ENCODE measurements around the gene TTYH2.
"Not testable (repeated sequence)": the region's sequence is repeated elsewhere in the genome, so short reads cannot be mapped to it uniquely, and the experiment has no call there.

Gene TTYH2

GRCh38 chr17:74240618-74241205, 27.3 kb downstream of the TTYH2 start:
- no peak for DNase-seq

- DNase-seq, result no peak
These were observed 28.1 kb downstream of the TTYH2 start for GRCh38 chr17:74241431-74241830.

GRCh38 chr17:74241847-74242246, 28.5 kb downstream of the TTYH2 start:
- no peak for DNase-seq

- no peak for DNase-seq
These were observed 29.8 kb downstream of the TTYH2 start for GRCh38 chr17:74243013-74243755.

GRCh38 chr17:74244128-74244527, 30.8 kb downstream of the TTYH2 start:
- no peak for DNase-seq

GRCh38 chr17:74244548-74244947, 31.2 kb downstream of the TTYH2 start:
- no peak for DNase-seq

- no peak for DNase-seq
These were observed 31.9 kb downstream of the TTYH2 start for GRCh38 chr17:74245145-74245831.

GRCh38 chr17:74245871-74246270, 32.5 kb downstream of the TTYH2 start:
- DNase-seq, result no peak

GRCh38 chr17:74249590-74250270, 36.4 kb downstream of the TTYH2 start:
- no peak for DNase-seq

GRCh38 chr17:74250324-74250995, 37.1 kb downstream of the TTYH2 start:
- DNase-seq, result no peak

- no peak for DNase-seq
These were observed 37.7 kb downstream of the TTYH2 start for GRCh38 chr17:74251051-74251450.

- no peak for DNase-seq
These were observed 38.2 kb downstream of the TTYH2 start for GRCh38 chr17:74251569-74251968.

- no peak for DNase-seq
These were observed 38.8 kb downstream of the TTYH2 start for GRCh38 chr17:74252211-74252610.

- no peak for DNase-seq
These were observed 39.7 kb downstream of the TTYH2 start for GRCh38 chr17:74253036-74253435.

- DNase-seq, result no peak
These were observed 43.9 kb downstream of the TTYH2 start for GRCh38 chr17:74257311-74257710.

GRCh38 chr17:74259667-74260524, 46.5 kb downstream of the TTYH2 start:
- DNase-seq, result no peak

- DNase-seq, result no peak
These were observed 47.1 kb downstream of the TTYH2 start for GRCh38 chr17:74260525-74260850.

- DNase-seq, result no peak
These were observed 49.2 kb downstream of the TTYH2 start for GRCh38 chr17:74262601-74263000.

- DNase-seq, result not testable (repeated sequence)
These were observed 53.7 kb downstream of the TTYH2 start for GRCh38 chr17:74267054-74267453.

- DNase-seq, result no peak
These were observed 54.2 kb downstream of the TTYH2 start for GRCh38 chr17:74267579-74267978.

GRCh38 chr17:74267987-74268499, 54.7 kb downstream of the TTYH2 start:
- no peak for DNase-seq

GRCh38 chr17:74268558-74268957, 55.2 kb downstream of the TTYH2 start:
- DNase-seq, result no peak
